Keratinocyte (primary cell): ENCODE results near the gene TOM1L2.

Source experiments
- CTCF ChIP-seq, 3 experiments: IDR thresholded peaks in 1 of 3; conservative IDR thresholded peaks in 1 of 3; optimal IDR thresholded peaks in 1 of 3; 2 replicates in 2 of 3; 3 replicates in 1 of 3; pipeline versions ENCODE3 to v1.5.1; 2011; ENCODE audit warnings: low read length in 3 of 3, mild to moderate bottlenecking in 3 of 3, moderate library complexity in 2 of 3, control low read depth in 1 of 3, inconsistent platforms in 1 of 3; ENCODE audit not compliant: insufficient read depth in 2 of 3; ENCODE audit errors: extremely low read depth in 1 of 3
- EZH2 ChIP-seq: IDR thresholded peaks from one replicate; pipeline ENCODE4 v1.6.1; 2012; ENCODE audit warnings: inconsistent platforms, mild to moderate bottlenecking, low read length, moderate library complexity

GRCh38 chr17:17960500-17961030 is 11.6 kb downstream of the TOM1L2 start:
- TF ChIP-seq CTCF (optimal IDR thresholded peaks at IDR 0.05 in 1 of 3, IDR thresholded peaks at IDR 0.05 in 1 of 3, conservative IDR thresholded peaks at IDR 0.05 in 1 of 3; ENCODE audit: extremely low read depth in 1 of 3, insufficient read depth in 2 of 3, low read length in 3 of 3) (no peak), EZH2 (no peak)
